Bronchial epithelial cell (primary cell): Measurements from ENCODE around the gene FTCD. TPM values are rescaled to one million over a fixed set of nuclear protein-coding genes. Genes with fewer than 3 reads are reported as not detected.

Source experiments
- DNase-seq: peaks from one replicate; pipeline ENCODE4 v3.0.0-alpha.2; 2010; ENCODE audit warnings: low read depth
- FAIRE-seq: peaks from 2 replicates; lab custom pipeline; 2011; peaks lifted over from hg19 to GRCh38; lab: Jason Lieb, UNC
- H3K27me3 ChIP-seq: 2 replicates; pipeline ENCODE4 v1.5.1; 2011; ENCODE audit warnings: low read length; ENCODE audit not compliant: control insufficient read depth, insufficient read depth
- H3K36me3 ChIP-seq: 2 replicates; pipeline ENCODE4 v1.5.1; 2011; ENCODE audit warnings: low read length; ENCODE audit not compliant: control insufficient read depth, insufficient read depth
- H3K4me3 ChIP-seq: 2 replicates; pipeline ENCODE4 v1.5.1; 2011; ENCODE audit warnings: mild to moderate bottlenecking, low read depth, low read length, control low read depth
- CTCF ChIP-seq: IDR thresholded peaks from 2 replicates; pipeline ENCODE4 v1.5.1; 2011; ENCODE audit warnings: mild to moderate bottlenecking, moderate library complexity, low read length, control low read depth, inconsistent platforms; ENCODE audit not compliant: insufficient read depth, severe bottlenecking
- total RNA-seq: library from RNA; depleted of rRNA; stranded (reverse); fragments of >200 nt; gene quantifications from 2 replicates; pipeline ENCODE4 v1.2.1, GENCODE V29; 2014

FTCD gene
- total RNA-seq, 1 donor from 2014 or later: not detected

- Histone ChIP-seq H3K4me3 (no peak overlapping the region), H3K27me3 (no peaks in the 10 kb centered on the region), H3K36me3 (peaks cover 8% of the 10 kb centered on the region)
- DNase-seq: peak; percentile 60
- no peak for FAIRE-seq
- TF ChIP-seq CTCF: no peak
Observed at GRCh38 chr21:46188226-46189212, 33.1 kb upstream of the FTCD start.

GRCh38 chr21:46187814-46188213 lies 32.4 kb upstream of the FTCD start:
- H3K4me3 ChIP-seq: no peak overlapping the region
- no peak for TF ChIP-seq CTCF
- DNase-seq (no peak), FAIRE-seq (no peak)
- peaks cover 7% of the 10 kb centered on the region for H3K36me3 ChIP-seq
- H3K27me3 ChIP-seq: no peaks in the 10 kb centered on the region

GRCh38 chr21:46187261-46187660 lies 31.9 kb upstream of the FTCD start:
- DNase-seq: no peak
- Histone ChIP-seq H3K36me3 (peaks cover 7% of the 10 kb centered on the region), H3K27me3 (no peaks in the 10 kb centered on the region), H3K4me3 (no peak overlapping the region)
- TF ChIP-seq CTCF: no peak
- no peak for FAIRE-seq

GRCh38 chr21:46185716-46186115 lies 30.3 kb upstream of the FTCD start:
- Histone ChIP-seq H3K27me3 (no peaks in the 10 kb centered on the region), H3K4me3 (no peak overlapping the region), H3K36me3 (peaks cover 4% of the 10 kb centered on the region)
- FAIRE-seq (no peak), DNase-seq (no peak)
- TF ChIP-seq CTCF: no peak

GRCh38 chr21:46184625-46185555 lies 29.5 kb upstream of the FTCD start:
- Histone ChIP-seq H3K4me3 (peak overlapping the region; percentile 81), H3K36me3 (peaks cover 2% of the 10 kb centered on the region), H3K27me3 (no peaks in the 10 kb centered on the region)
- DNase-seq (peak; percentile 68), FAIRE-seq (no peak)
- no peak for TF ChIP-seq CTCF
